Activated CD8-positive, alpha-beta memory T cell treated with anti-CD3 and anti-CD28 coated beads for 36 hours (primary cell): ENCODE data around the gene SLC29A2. TPM values are rescaled to one million over a fixed set of nuclear protein-coding genes. Genes with fewer than 3 reads are reported as not detected.

Experiments
- CTCF ChIA-PET: fragments of 350-600 bp; sonication (Branson Sonifier 250); formaldehyde crosslinking; loops from one replicate; lab custom pipeline; 2021; ENCODE audit warnings: antibody characterized with exemption; lab: Charles Lee
- POLR2A ChIA-PET: fragments of 350-600 bp; sonication (Branson Sonifier 250); formaldehyde crosslinking; loops from one replicate; lab custom pipeline; 2021; ENCODE audit warnings: antibody characterized with exemption; lab: Charles Lee
- total RNA-seq, 2 experiments: library from RNA; stranded (reverse); gene quantifications; one replicate each; pipeline ENCODE4 v1.2.3, GENCODE V29; 2021

The SLC29A2 gene
- total RNA-seq, 2 experiments from 2014 or later: 12.1 to 13.0 TPM

GRCh38 chr11:66339686-66340483, 31.7 kb downstream of the SLC29A2 start:
- CTCF ChIA-PET: interaction anchor here (0.7 kb wide), 1 partner anchor 28 kb away, joined by 3 read pairs; no protein-coding TSS in a partner anchor
- POLR2A ChIA-PET: interaction anchor here (0.5 kb wide), 1 partner anchor 8 kb away, joined by 8 read pairs; no protein-coding TSS in a partner anchor

GRCh38 chr11:66339162-66339675, 32.3 kb downstream of the SLC29A2 start:
- POLR2A ChIA-PET: no interaction called here
- CTCF ChIA-PET: interaction anchor here (1.8 kb wide), 1 partner anchor 28 kb away, joined by 7 read pairs; no protein-coding TSS in a partner anchor

DNA sequence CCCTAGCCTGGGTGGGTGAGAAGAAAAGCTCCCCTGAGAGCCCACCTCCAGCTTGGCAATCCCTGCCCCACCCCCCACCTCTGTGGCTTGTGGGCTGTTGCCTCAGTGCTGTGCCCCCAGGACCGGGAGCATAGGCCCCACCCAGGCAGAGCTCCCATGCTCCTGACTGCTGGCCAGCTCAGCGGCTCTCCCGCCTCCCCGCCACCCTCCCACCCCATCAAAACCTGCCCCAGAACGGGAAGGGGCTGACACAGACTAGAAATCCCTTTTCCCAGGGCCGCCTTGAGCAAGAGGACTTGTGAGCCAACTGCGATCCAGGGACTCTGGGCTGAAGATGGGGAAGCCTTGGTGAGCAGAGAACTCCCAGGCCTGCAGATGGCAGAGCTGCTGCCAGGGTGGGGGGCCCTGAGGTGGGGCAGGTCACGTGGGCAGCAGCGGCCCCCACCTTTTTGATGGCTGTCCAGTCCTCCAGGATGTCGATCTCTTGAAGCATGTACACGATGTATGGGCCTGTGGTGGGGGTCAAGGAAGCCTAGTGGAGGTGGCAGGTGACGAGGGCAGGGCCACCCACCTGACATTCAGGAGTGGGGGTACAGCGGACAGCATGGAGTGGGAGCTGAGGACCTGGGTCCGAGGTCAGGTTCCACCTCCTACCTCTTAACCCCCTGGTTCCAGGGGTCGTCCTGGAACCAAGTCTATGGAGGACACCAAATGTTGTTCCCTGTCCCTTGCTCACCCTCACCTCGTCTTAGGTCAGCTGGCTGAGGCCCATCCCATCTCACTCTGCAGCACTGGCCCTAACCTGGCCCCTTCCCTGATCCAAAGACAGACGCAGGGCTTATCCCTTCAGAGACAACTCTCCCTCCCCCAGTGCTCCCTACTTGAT, 33.0 kb downstream of the SLC29A2 start:
- CTCF ChIA-PET: interaction anchor here (0.6 to 1.8 kb wide), 7 partner anchors 9 to 93 kb away, joined by 3 to 7 read pairs (median 3); partner anchors contain the start of gene B4GAT1
- POLR2A ChIA-PET: interaction anchor here (0.9 to 1.3 kb wide), 2 partner anchors 8 to 26 kb away, joined by 3 to 7 read pairs; no protein-coding TSS in a partner anchor

GRCh38 chr11:66337103-66337899, 34.3 kb downstream of the SLC29A2 start:
- CTCF ChIA-PET: interaction anchor here (0.9 to 2.3 kb wide), 5 partner anchors 8 to 26 kb away, joined by 3 to 11 read pairs (median 5); partner anchors contain the start of gene BRMS1
- POLR2A ChIA-PET: interaction anchor here (0.9 to 1.3 kb wide), 2 partner anchors 9 to 25 kb away, joined by 3 to 7 read pairs; no protein-coding TSS in a partner anchor

DNA sequence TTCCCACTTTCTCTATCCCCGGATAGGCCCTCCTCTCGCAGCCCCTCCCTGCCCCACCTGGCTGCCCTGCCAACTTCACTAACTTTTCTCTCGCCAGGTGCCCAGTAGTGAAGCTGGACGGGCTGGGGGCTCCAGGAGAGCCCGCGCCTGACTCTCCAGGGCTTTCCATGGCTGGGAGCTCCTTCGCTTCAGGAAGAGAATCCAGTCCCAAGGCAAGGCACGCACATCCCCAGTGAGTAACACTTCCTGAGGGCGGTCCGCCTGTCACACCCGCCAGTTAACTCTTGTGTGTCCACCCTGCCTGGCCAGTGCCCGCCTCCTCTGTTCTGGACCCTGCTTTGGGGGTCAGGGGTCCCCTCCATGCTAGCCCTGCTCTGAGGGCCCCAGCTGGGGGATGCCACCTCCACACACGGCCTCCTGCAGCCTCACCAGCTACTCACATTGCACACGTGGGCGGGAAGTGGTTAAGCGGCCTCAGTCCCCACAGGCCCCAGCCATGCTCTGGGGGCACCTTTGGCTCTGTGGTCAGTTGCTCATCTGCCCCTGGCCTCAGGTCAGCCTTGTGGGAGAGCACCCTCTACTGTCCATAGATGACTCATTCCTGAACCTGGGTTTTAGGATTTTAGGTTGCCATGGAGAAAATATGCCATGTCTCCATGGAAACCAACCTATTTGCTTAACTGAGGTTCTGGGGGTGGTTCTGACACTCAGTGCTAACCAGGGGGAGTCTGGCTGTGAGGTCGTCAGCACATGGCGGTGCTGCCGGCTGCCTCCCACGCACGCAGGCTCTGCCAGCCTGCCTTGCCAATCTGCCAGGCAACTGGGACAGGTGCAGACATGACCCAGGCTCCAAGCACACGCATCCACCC, 35.1 kb downstream of the SLC29A2 start, which contains the start of gene RIN1:
TSS of gene RIN1 (minus strand) at position 201 of the 869 bp plus-strand sequence. CDS start at position 169, 32 bp downstream.
- ChIA-PET CTCF (interaction anchor here (1.0 to 8.5 kb wide), 5 partner anchors 9 to 85 kb away, joined by 3 to 111 read pairs (median 5); partner anchors contain the start of genes BRMS1 and CD248), POLR2A (interaction anchor here (0.7 to 1.0 kb wide), 3 partner anchors 12 to 47 kb away, joined by 3 to 4 read pairs (median 3); partner anchors contain the start of genes SLC29A2 and YIF1A)

- POLR2A ChIA-PET: interaction anchor here (0.7 to 1.0 kb wide), 4 partner anchors 13 to 46 kb away, joined by 3 to 4 read pairs (median 3); partner anchors contain the start of genes SLC29A2 and YIF1A
- CTCF ChIA-PET: interaction anchor here (1.0 to 8.5 kb wide), 6 partner anchors 9 to 86 kb away, joined by 3 to 111 read pairs (median 4); partner anchors contain the start of genes BRMS1 and CD248
Observed at GRCh38 chr11:66335531-66336233, 35.9 kb downstream of the SLC29A2 start.

- ChIA-PET CTCF (interaction anchor here (1.0 to 8.5 kb wide), 4 partner anchors 8 to 52 kb away, joined by 3 to 111 read pairs (median 8); partner anchors contain the start of genes BRMS1 and CD248), POLR2A (interaction anchor here (0.9 kb wide), 1 partner anchor 22 kb away, joined by 3 read pairs; no protein-coding TSS in a partner anchor)
Observed at GRCh38 chr11:66334605-66335442, 36.7 kb downstream of the SLC29A2 start.

GRCh38 chr11:66333896-66334604, 37.5 kb downstream of the SLC29A2 start:
- POLR2A ChIA-PET: no interaction called here
- CTCF ChIA-PET: interaction anchor here (8.5 kb wide), 1 partner anchor 19 kb away, joined by 111 read pairs; the partner anchor contains the start of gene CD248

- ChIA-PET POLR2A (no interaction called here), CTCF (interaction anchor here (8.5 kb wide), 1 partner anchor 18 kb away, joined by 111 read pairs; the partner anchor contains the start of gene CD248)
Observed at GRCh38 chr11:66333220-66333877, 38.2 kb downstream of the SLC29A2 start.

GRCh38 chr11:66332371-66333219, 39.0 kb downstream of the SLC29A2 start:
- POLR2A ChIA-PET: no interaction called here
- CTCF ChIA-PET: interaction anchor here (0.6 to 8.5 kb wide), 2 partner anchors 18 to 41 kb away, joined by 4 to 111 read pairs; partner anchors contain the start of gene CD248

- ChIA-PET POLR2A (no interaction called here), CTCF (interaction anchor here (0.6 to 8.5 kb wide), 2 partner anchors 17 to 42 kb away, joined by 4 to 111 read pairs; partner anchors contain the start of gene CD248)
Observed at GRCh38 chr11:66331542-66332370, 39.8 kb downstream of the SLC29A2 start.

DNA sequence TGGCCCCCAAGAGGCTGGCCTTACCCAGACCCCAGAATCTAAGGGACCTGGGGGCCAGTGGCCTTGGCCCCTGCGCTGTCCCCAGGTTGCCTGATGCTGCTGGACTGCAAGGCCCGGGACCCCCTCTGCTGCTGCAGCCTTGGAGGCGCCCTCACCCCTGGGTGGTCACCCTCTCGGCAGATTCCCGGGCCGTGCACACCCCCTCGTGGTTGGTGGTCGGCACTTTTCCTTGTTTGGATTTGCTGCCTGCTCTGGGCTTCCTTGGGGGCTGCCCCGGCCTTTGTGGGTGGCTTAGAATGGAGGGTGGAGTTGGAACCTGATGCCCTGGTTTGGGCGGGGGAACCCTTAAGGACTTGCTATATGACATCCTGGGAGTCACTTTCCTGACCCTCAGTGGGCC, 40.6 kb downstream of the SLC29A2 start:
- POLR2A ChIA-PET: no interaction called here

More for the DNA sequence above, 40.6 kb downstream of the SLC29A2 start:
- CTCF ChIA-PET: interaction anchor here (8.5 kb wide), 1 partner anchor 16 kb away, joined by 111 read pairs; the partner anchor contains the start of gene CD248
